Stomach (tissue), 4 donors: ENCODE data around the gene FAM20B.
A peak's percentile ranks its signal among the peaks of the same experiment; 100 is the strongest.

ENCODE experiments used
- CTCF ChIP-seq, 7 experiments: fragments of 450-650 bp in 4 of 7; fragments of 200-600 bp in 3 of 7; sonication (generic) in 3 of 7; IDR thresholded peaks; one replicate each; pipeline ENCODE4 v1.5.1; 2016 to 2019; ENCODE audit warnings: antibody characterized with exemption in 7 of 7, control low read depth in 2 of 7, mild to moderate bottlenecking in 1 of 7
- EP300 ChIP-seq: sonication (generic); formaldehyde crosslinking; IDR thresholded peaks from one replicate; pipeline ENCODE4 v1.6.1; 2017; ENCODE audit warnings: antibody characterized with exemption
- POLR2A ChIP-seq, 4 donors: fragments of 450-650 bp; IDR thresholded peaks; one replicate each; pipeline ENCODE4 v1.6.1; 2016; ENCODE audit warnings: antibody characterized with exemption in 4 of 4, control low read depth in 2 of 4, mild to moderate bottlenecking in 1 of 4, moderate library complexity in 1 of 4
- POLR2AphosphoS5 ChIP-seq, 3 donors: sonication (generic); formaldehyde crosslinking; IDR thresholded peaks; one replicate each; pipeline ENCODE4 v1.6.1; 2016; ENCODE audit warnings: antibody characterized with exemption in 3 of 3

GRCh38 chr1:179079113-179079761, 53.5 kb downstream of the FAM20B start:
- peak in 5 of 7 experiments; percentile 50 to 71 (median 62) for TF ChIP-seq CTCF (IDR thresholded peaks at IDR 0.05)
- no peak for TF ChIP-seq POLR2A (IDR thresholded peaks at IDR 0.05)
- TF ChIP-seq EP300, result no peak
- TF ChIP-seq POLR2AphosphoS5 (IDR thresholded peaks at IDR 0.05), result peak in 1 of 3 donors; percentile 51
